NT2/D1 (cell line): ENCODE measurements around the gene NUDCD3.

Experiments used
- YY1 ChIP-seq: IDR thresholded peaks from 2 replicates; pipeline ENCODE4 v1.6.1; 2011; ENCODE audit not compliant: insufficient read length, insufficient read depth
- ZNF274 ChIP-seq: IDR thresholded peaks from 2 replicates; pipeline ENCODE4 v1.6.1; 2011; ENCODE audit warnings: mild to moderate bottlenecking, low read depth, low read length

DNA sequence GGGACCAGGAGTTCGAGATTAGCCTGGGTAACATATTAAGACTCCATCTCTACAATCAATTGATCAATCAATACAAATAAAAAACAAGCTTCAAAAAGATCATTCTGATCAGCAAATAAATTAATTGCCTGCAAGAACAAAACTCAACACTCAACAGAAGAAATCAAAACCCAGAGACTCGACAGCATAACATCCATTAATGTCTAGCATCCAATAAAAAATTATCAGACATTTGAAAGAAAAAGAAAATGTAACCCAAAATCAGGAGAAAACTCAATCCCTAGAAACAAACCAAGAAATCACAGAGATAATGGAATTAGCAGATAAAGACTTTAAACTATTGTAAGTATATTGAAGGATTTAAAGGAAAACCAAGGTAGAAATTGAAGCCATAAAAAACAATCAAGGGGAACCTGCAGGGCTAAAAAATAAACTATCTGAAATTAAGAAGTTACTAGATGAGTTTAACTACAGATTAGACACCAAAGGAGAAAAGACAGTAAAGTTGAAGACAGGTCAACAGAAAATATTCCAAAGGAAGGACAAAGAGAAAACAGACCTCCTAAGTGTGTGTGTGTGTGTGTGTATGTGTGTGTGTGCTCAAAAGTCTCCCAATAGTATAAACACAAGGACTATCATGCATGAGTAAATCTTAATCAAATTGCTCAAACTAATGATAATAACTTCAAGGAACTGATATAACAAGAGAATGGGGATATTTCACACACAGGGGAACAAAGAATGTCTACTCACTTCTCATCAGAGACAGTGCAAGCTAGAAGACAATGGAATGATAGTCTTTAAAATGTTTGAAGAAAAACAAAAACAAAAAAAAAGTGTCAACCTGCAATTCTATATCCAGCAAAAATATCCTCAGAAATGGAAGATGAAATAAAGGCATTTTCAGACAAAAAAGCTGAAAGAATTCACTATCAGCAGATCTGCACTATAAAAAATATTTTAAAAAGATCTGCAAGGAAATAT lies 7.7 kb downstream of the NUDCD3 start:
- TF ChIP-seq YY1 = no peak
- no peak for TF ChIP-seq ZNF274
